NB4 (cell line): ENCODE measurements around the gene GOLGA6C.
"Not testable (repeated sequence)": the region's sequence is repeated elsewhere in the genome, so short reads cannot be mapped to it uniquely, and the experiment has no call there.

ENCODE experiments used
- DNase-seq: peaks from one replicate; pipeline ENCODE4 v3.0.0; 2010; ENCODE audit warnings: low read depth
- H3K4me3 ChIP-seq: one replicate; pipeline ENCODE4 v1.5.1; 2011; ENCODE audit warnings: mild to moderate bottlenecking, low read depth, low read length, moderate library complexity
- CTCF ChIP-seq: IDR thresholded peaks from one replicate; pipeline ENCODE4 v1.5.1; 2012; ENCODE audit warnings: low read depth, low read length
- MYC ChIP-seq: IDR thresholded peaks from 2 replicates; pipeline ENCODE4 v1.6.1; 2011; ENCODE audit warnings: low read depth, low read length
- POLR2A ChIP-seq: IDR thresholded peaks from 2 replicates; pipeline ENCODE4 v1.6.1; 2011; ENCODE audit warnings: mild to moderate bottlenecking; ENCODE audit not compliant: insufficient read length; ENCODE audit errors: extremely low read depth
- TF ChIP-seq, protein P1 (sequence below): IDR thresholded peaks from 2 replicates; pipeline ENCODE4 v1.6.1; 2011; ENCODE audit warnings: low read depth, low read length

GOLGA6C gene

DNA sequence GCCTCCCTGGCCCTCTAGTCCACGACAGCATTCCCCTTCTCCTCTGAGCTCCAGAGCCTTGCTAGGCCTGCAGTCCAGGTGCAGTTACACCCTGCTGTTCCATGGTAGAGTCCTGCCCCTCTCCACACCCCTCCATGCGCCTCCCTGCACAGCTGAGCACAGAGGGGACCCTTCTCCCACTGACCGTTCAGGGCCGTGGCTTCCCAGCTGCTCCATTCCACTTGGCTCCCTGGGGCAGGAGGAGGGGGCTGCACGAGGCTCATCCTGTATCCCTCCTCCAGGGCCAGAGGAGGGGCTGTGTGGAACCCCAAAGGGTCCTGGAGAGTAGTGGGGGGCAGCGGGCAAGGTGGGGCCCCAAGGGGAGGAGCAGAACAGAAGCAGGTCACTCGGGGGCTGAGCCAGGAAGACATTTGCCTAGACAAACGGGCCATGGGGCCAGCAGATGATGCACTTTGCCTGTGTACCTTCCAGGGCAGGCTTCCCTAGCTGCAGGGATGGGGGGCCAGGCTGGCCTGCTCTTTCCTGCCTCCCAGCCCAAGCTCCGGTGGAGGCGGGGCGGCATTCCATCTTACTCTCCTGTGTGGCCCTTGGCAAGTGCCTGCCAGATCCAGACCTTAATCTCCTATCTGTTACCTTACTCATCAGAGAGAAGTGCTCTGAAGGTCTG is 20.7 kb upstream of the GOLGA6C start:
- no peak overlapping the region for H3K4me3 ChIP-seq
- TF ChIP-seq CTCF (no peak), MYC (no peak), POLR2A (no peak)
- TF ChIP-seq, protein P1, sequence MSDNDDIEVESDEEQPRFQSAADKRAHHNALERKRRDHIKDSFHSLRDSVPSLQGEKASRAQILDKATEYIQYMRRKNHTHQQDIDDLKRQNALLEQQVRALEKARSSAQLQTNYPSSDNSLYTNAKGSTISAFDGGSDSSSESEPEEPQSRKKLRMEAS: no peak
- DNase-seq: no peak

DNA sequence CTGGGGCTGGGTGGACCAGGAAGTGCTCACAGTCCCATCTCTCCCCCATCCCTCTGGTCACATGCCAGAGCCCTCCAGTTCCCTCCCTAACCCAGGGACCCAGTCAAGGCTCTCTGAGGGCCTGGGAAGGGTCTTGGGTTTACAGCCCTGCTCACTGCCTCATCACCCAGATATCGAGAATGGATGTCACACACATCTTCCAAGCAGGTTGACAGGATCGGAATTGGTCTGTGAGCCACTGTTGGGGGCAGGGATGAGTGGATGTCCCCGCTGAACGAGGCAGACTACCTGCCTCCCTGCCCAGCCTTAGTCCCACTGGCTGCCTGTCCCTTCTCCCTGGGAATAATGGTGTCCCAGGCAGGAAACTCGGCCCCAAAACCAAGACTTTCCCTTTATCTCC is 20.0 kb upstream of the GOLGA6C start:
- TF ChIP-seq MYC: no peak
- no peak for TF ChIP-seq POLR2A
- TF ChIP-seq, protein P1: no peak
- no peak for TF ChIP-seq CTCF
- H3K4me3 ChIP-seq: no peak overlapping the region
- DNase-seq: no peak

- H3K4me3 ChIP-seq, DNase-seq: not testable (repeated sequence)
Measured at GRCh38 chr15:75245741-75246140, 12.4 kb upstream of the GOLGA6C start.

- not testable (repeated sequence) for DNase-seq, H3K4me3 ChIP-seq
Measured at GRCh38 chr15:75248991-75249390, 9.1 kb upstream of the GOLGA6C start.

DNA sequence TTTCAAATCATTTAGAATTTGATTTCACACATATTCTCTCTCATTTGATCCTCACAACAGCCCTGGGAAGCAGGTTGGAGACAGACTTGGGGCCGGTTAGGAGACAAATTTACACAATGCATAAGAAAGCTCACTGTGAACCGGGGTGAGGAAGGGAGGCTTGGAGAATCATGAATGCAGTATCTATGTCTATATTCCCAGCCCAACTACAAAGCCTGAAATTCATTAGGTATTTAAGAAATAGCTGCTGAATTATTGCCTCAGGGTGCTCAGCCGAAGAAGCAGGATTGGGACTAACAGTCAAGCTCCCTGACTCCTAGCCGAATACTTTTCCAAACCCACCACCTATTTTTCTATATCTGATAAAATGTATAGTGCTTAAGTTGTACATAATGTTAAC is 8.4 kb upstream of the GOLGA6C start:
- no peak for DNase-seq
- no peak for TF ChIP-seq CTCF
- TF ChIP-seq, protein P1: no peak
- TF ChIP-seq MYC: no peak
- TF ChIP-seq POLR2A: no peak
- H3K4me3 ChIP-seq: no peak overlapping the region

DNA sequence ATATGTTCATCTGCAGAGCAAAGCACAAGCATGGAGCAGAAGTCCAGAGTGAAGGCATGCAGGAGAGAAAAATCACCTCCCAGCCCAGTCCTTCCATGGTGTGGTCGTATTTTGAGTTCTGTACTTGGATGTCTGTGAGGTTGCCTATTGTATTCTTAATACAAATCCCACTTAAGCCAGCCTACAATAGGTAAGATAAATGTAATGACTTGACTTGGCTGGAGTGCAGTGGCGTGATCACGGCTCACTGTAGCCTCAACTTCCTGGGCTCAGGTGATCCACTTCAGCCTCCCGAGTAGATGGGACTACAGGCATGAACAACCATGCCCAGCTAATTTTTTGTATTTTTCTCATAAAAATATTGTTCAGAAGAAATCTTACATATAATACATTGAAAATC is 6.8 kb upstream of the GOLGA6C start:
- DNase-seq, H3K4me3 ChIP-seq: not testable (repeated sequence)

DNA sequence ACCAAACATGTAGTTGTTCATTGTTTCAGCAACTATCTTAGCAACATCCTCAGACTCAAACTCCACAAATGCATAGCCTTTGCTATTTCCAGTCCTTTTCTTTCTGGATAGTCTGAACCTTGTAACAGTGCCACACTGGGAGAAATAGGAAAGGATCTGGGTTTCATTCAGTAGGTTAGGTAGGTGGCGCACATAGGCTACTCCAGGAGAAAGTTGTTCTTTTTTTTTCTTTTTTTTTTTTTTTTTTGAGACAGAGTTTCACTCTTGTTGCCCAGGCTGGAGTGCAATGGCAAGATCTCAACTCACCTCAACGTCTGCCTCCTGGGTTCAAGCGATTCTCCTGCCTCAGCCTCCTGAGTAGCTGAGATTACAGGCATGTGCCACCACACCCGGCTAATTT is 5.8 kb upstream of the GOLGA6C start:
- not testable (repeated sequence) for DNase-seq, H3K4me3 ChIP-seq

DNA sequence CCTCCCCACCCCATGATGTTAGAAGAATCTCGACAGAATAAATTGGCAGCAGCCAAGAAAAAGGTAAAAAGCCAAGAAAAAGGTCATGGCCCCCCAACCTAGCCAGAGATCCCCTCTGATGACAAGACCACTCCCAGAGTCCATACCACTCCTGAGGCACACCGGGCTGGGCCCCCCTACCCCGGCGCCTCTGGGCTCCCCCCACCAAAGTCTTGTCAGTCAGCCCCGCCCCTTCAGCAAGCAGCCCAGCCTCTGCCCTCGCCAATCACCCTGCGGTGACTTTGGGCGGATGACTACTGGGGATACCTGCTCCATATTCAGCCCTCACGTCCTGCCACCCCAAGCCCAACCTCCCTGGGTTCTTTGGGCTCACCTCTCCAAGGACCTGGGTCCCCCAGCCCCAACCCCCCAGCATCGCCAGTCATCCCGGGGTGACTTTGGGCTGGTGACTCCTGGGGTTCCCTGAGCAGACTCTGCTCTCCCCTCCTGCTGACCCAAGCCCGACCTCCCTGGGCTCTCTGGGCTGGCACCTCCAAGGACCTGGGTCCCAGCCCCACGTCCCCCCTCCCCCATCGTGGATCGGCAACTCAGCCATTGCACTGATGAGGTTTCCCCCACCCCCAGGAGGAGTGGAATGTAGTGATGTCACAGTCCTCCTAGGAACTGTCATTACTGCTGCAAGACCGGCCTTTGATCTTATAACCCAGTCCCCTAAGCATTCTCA is 648 bp downstream of the GOLGA6C start:
- not testable (repeated sequence) for DNase-seq, H3K4me3 ChIP-seq

GRCh38 chr15:75259873-75260272 is 1.7 kb downstream of the GOLGA6C start:
- not testable (repeated sequence) for DNase-seq, H3K4me3 ChIP-seq

DNA sequence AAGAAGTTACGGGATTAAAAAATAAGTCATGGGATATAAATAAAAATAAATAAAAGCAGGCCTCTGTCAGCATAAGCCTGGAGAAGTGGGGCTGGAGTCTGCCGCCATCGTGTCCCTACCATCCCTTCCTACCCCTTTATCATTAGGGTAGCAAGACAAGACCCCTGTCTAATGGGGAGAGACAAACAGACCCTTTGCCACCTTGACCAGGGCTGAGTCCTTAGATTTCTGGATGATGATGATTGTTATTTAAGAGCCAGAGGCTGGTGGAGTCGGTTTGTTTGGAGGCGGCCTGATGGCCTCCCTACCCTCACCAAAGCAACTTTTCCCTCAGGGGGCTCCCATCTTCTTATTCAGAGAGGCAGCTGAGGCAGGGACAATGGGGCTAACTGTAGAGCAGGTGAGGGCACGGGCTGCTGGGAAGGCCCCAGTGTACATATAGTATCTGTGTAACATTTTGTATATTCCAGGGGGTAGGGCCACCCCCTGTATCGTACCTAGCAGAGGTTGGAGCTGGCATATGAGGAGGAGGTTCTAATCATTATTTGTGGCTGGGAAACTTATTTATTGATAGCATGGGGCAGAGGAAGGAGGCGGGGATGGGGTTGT is 15.7 kb downstream of the GOLGA6C start:
- H3K4me3 ChIP-seq, DNase-seq: not testable (repeated sequence)
